ENCODE measurements around the gene SRPK3. TPM values are rescaled to one million over a fixed set of nuclear protein-coding genes. Genes with fewer than 3 reads are reported as not detected.

SRPK3 gene
- total RNA-seq, 2 donors from 2014 or later: 4.9 to 9.5 TPM

GRCh38 chrX:153793291-153793690 lies 12.4 kb downstream of the SRPK3 start:
- Histone ChIP-seq H3K27me3 (replicated peaks; ENCODE audit: insufficient read depth) (no peaks in the 10 kb centered on the region), H3K27ac (peak overlapping the region; percentile 90 to 91), H3K9me3 (no peaks in the 10 kb centered on the region), H3K36me3 (peaks cover 8% of the 10 kb centered on the region), H3K4me3 (peak overlapping the region; percentile 85), H3K4me1 (ENCODE audit: control insufficient read depth in 1 of 2, low read depth in 2 of 2) (peaks cover 8 to 35% of the 10 kb centered on the region in 2 donors)
- no peak for DNase-seq (ENCODE audit: low spot score)
- TF ChIP-seq, protein P1, sequence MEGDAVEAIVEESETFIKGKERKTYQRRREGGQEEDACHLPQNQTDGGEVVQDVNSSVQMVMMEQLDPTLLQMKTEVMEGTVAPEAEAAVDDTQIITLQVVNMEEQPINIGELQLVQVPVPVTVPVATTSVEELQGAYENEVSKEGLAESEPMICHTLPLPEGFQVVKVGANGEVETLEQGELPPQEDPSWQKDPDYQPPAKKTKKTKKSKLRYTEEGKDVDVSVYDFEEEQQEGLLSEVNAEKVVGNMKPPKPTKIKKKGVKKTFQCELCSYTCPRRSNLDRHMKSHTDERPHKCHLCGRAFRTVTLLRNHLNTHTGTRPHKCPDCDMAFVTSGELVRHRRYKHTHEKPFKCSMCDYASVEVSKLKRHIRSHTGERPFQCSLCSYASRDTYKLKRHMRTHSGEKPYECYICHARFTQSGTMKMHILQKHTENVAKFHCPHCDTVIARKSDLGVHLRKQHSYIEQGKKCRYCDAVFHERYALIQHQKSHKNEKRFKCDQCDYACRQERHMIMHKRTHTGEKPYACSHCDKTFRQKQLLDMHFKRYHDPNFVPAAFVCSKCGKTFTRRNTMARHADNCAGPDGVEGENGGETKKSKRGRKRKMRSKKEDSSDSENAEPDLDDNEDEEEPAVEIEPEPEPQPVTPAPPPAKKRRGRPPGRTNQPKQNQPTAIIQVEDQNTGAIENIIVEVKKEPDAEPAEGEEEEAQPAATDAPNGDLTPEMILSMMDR (IDR thresholded peaks at IDR 0.05): no peak
- ATAC-seq (ENCODE audit: insufficient number of reproducible peaks, low FRiP score, low read depth): no peak

DNA sequence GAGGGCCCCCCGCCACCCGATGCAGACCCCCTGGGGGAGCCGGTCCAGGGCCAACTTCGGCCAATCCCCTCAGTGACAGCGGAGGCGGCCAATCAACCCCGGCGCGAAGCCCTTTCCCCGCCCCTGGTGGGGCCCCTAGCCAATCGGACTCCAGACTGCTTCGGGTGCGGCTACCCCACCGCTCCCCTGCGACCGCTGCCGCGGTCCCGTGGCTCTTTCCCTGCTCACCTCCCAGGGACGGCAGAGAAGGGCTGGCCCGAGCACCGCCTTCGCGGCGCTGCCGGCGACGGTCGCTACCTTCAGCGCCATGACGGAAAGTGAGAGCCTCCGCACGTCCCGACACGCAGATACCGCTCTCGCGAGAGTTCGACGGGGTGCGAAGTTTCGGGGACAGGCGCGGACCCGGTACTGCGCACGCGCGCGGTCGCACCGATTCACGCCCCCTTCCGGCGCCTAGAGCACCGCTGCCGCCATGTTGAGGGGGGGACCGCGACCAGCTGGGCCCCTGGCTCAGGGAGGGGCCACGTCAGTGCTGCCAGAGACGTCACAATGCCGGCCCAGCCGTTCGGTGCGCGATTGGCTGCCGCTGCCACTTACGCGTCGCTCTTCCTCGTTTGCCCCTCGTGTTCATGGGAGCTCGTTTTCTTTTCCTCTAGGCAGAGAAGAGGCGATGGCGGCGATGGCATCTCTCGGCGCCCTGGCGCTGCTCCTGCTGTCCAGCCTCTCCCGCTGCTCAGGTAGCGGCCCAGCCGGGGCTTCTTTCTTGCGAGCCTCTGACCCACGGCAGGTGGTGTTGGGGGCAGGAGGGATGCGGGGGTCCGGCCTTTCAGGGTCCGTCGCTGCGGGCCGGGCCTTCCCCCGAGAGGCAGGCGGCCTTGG lies 13.4 kb downstream of the SRPK3 start, which contains the start of the genes IDH3G and SSR4:
TSS of gene IDH3G (minus strand) at position 358 of the 879 bp plus-strand sequence. CDS start at position 309, 49 bp downstream.
TSS of gene SSR4 (plus strand) at position 651 of the 879 bp plus-strand sequence. CDS start at position 671, 20 bp downstream.
- Histone ChIP-seq H3K27me3 (replicated peaks; ENCODE audit: insufficient read depth) (no peaks in the 10 kb centered on the region), H3K9me3 (no peaks in the 10 kb centered on the region), H3K4me3 (peak within 1 kb of the TSS; percentile 85), H3K4me1 (ENCODE audit: control insufficient read depth in 1 of 2, low read depth in 2 of 2) (peaks cover 8 to 35% of the 10 kb centered on the region in 2 donors), H3K36me3 (peaks cover 10% of the 10 kb centered on the region), H3K27ac (peak within 1 kb of the TSS; percentile 90 to 91)
- DNase-seq (ENCODE audit: low spot score) (peak; percentile 73), ATAC-seq (ENCODE audit: insufficient number of reproducible peaks, low FRiP score, low read depth) (peak; percentile 88)
- TF ChIP-seq, protein P1 (IDR thresholded peaks at IDR 0.05): no peak

DNA sequence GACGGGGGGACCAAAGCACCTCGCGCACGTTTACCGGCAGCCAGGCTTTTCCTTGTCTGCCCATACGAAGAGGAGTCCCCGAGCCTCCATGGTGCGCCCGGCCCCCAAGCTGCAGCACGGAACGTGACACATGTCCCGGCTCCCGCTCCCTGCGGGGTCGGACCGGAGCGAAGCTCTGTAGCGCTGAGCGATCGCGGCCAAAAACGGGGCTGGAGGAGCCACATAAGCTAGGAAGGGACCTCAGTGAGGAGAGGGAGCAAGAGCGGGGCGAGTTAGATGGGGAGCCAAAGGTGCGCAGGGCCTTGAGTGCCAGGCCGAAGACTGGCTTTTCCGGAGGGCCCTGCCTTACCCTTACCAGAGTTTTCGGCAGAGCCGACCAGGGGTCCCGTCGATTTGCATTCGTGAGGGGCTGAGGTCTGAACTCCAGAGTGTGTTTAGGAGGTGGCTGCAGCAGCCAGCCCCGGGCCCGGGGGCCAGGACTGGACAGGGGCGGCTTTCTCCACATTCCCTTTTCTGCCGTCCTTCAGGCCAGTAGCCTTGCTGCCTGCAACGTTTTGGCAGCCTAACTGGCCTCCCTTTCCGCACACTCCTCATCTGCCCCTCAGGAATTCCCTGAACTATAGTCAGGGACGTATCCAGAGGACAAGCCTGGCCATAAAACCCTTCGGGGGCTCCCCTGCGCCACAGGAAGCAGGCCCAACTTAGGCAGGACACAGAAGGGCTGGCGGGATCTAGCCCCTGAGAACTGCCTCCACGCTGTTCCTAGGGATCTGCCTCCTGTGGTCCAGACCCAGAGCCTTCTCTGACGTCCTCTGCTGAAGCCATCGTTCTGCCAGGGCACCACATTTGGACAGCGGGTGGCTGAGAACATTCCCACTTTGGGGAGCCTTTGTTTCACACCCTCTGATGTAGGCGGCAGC lies 14.3 kb downstream of the SRPK3 start:
- peaks cover 5% of the 10 kb centered on the region for H3K36me3 ChIP-seq
- ATAC-seq (ENCODE audit: insufficient number of reproducible peaks, low FRiP score, low read depth): no peak
- H3K4me3 ChIP-seq: peak overlapping the region; percentile 85
- no peaks in the 10 kb centered on the region for H3K27me3 ChIP-seq (replicated peaks; ENCODE audit: insufficient read depth)
- DNase-seq (ENCODE audit: low spot score): no peak
- peaks cover 8 to 35% of the 10 kb centered on the region in 2 donors for H3K4me1 ChIP-seq (ENCODE audit: control insufficient read depth in 1 of 2, low read depth in 2 of 2)
- peak overlapping the region; percentile 81 to 91 for H3K27ac ChIP-seq
- no peaks in the 10 kb centered on the region for H3K9me3 ChIP-seq
- TF ChIP-seq, protein P1 (IDR thresholded peaks at IDR 0.05): no peak

DNA sequence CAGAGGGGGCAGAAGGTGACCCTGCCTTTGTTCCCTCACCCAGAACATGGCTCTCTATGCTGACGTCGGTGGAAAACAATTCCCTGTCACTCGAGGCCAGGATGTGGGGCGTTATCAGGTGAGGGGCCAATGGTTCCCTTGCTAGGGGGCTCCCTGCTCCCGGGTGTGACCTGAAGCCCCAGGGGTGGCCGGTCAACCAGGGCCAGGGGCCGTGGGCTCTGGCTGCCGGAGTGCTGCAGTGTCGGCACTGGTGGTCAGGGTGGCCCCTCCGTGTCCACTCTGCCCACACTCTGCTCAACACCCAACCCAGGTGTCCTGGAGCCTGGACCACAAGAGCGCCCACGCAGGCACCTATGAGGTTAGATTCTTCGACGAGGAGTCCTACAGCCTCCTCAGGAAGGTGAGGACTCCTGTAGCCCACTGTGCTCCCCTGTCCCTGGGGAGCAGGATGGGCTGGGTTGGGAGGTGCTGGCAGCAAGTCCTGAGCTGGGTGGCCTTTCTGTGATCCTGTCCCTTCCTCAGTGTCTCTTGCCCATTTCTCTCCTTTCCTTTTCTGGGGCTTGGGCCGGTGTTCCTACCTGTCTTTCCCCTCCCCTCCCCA lies 16.7 kb downstream of the SRPK3 start:
- H3K27me3 ChIP-seq (replicated peaks; ENCODE audit: insufficient read depth): no peaks in the 10 kb centered on the region
- H3K4me1 ChIP-seq (ENCODE audit: control insufficient read depth in 1 of 2, low read depth in 2 of 2): peaks cover 8 to 30% of the 10 kb centered on the region in 2 donors
- no peaks in the 10 kb centered on the region for H3K9me3 ChIP-seq
- H3K27ac ChIP-seq: no peak overlapping the region
- peaks cover 5% of the 10 kb centered on the region for H3K36me3 ChIP-seq
- DNase-seq (ENCODE audit: low spot score) (no peak), ATAC-seq (ENCODE audit: insufficient number of reproducible peaks, low FRiP score, low read depth) (no peak)
- TF ChIP-seq, protein P1 (IDR thresholded peaks at IDR 0.05): no peak
- H3K4me3 ChIP-seq: no peak overlapping the region

All from thoracic aorta (tissue), 2 donors.